Mesenteric fat pad (tissue), 1 donor: ENCODE results near the gene SPOCD1. TPM values are rescaled to one million over a fixed set of nuclear protein-coding genes. Genes with fewer than 3 reads are reported as not detected.

Experiments
- DNase-seq: peaks from one replicate; pipeline ENCODE4 v3.0.0-alpha.2; 2020; ENCODE audit warnings: low spot score
- total RNA-seq: library from RNA; stranded (reverse); fragmentation: NEBNext Ultra II Directional; extraction: Animal tissue kit (Norgen Biotek cat#: 25700); gene quantifications from one replicate; pipeline ENCODE4 v1.2.1, GENCODE V29; 2021
- donor health status: DM: yes; HTN: yes; CAD: no.

Gene SPOCD1
- total RNA-seq, 1 donor from 2014 or later: 9.5 TPM

DNA sequence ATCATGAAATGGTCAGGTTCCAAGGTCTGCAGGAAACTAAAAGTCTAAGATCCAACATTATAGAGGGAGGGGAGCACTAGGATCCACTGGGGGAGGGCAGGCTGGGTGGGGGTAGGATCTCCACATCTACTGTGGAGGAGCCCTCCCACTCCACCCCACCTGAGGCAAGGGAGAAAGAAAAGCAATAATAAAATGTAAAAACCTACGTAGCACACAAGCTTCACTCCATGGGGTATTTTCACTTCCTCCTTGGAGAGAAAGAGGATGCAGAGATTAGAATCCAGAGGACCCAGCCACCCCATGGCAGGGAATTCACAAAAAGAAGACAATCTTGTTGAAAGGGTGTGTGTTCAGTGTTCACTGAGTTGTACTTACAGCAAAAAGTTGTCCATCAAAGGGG lies 14.4 kb downstream of the SPOCD1 start:
- DNase-seq: no peak

- DNase-seq: no peak
These were observed 15.2 kb downstream of the SPOCD1 start for GRCh38 chr1:31800674-31800967.

GRCh38 chr1:31799895-31800673 lies 15.7 kb downstream of the SPOCD1 start:
- peak; percentile 74 for DNase-seq

DNA sequence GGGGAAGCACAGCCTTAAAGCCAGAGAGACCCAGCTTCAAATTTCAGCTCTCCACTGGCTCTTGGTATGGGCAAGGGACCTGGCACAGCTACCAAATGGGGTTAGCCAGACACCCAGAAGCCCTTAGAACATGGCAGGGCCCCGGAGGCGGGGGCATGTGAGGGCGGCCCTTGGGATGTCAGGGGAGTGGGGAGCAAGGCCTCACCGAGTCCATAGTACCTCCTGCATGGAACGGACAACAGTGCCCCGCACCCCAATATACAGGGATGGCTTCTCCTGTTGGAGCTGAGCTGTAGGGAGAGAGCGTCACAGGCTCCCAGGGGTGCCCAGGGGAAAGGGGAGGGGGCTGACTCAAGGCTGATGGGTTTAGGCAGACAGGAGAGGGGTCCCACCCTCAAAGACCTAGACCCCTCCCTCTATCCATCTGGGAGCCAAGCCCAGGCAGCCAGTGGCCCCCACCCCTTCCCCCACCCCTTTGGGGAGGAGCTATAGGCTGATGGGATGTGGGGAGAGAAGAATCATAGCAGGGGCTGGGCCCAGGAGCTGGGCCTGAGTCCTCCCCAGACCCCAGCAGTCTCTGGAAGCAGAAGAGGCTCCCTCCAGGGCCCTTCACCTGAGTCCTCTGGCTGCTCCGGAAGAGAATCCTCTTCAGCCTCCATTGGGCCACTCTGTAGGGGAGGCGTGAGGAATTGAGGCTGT lies 16.5 kb downstream of the SPOCD1 start:
- peak; percentile 65 for DNase-seq

GRCh38 chr1:31798433-31799195 lies 17.2 kb downstream of the SPOCD1 start:
- DNase-seq: peak; percentile 85

DNA sequence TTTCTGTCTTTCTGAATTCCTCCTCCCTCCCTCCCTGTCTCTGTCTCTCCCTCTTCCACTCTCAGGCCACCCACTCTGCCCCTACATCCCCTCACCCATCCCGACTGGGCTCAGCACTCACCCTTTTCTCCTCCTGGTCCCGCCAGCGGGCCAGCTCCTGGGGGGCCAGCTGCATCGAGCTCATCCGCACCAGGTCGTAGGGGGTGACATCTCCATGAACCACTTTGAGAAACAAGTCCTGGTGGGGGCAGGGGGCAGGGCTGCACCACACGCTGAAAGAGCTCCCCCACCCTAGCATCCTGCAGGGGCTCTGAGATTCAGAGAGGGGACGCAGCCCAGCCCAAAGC lies 17.8 kb downstream of the SPOCD1 start:
- DNase-seq: peak; percentile 79

DNA sequence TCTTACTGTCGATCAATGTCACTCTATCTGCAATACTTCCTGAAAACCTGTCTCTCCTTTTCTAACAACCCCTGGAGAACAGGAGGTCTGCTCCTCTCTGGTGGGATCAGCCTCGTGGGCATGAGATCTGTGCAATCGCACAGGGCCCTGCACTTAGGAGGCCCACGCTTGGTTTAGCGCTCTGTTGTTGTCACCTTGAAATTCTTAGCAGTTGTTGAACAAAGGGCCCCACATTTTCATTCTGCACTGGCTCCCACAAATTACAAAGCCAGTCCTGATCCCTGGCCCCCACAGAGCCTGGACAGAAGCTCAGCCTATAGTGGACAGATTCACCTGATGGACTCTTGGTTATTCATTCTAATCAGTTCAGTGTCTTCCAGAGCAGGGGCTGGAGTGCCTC lies 18.6 kb downstream of the SPOCD1 start:
- peak; percentile 59 for DNase-seq

- DNase-seq: peak; percentile 60
These were observed 19.1 kb downstream of the SPOCD1 start for GRCh38 chr1:31796707-31797106.

DNA sequence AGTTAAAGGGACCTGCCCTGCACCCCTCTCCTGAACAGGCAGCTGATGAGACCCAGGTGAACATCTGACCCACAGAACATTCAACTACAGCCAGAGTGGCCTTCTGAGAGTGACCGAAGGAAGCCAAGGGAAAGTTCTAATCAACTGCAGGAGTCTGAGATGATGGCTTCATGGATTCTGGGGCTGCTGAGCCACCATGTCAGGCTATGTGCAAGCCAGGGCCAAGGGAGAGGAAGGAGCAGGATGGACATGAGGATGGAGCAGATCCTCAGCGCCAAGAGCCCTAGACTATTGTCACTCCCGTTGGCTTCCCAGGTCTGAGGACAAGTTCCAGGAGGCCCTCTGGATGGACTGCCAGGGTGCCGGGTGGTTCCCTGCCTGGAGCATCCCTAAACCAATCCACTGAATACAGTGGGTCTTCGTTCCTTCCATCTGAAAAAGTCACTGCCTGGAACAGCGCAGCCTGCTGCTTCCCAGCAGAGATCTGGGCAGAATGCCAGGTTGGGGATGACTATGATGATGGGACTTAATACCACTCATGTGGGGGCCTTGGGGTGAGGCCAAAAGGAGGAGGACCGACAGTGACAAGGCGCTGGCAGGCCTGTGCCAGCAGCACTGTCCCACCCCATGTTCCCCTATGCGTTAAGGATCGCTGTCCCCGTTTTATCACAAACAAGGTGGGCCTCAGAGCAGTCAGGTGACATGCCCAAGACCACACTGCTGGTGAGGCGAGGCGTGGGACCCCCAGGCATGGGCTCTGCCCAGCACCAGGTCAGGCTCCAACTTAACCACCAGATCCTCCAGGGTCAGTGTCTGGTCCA lies 19.8 kb downstream of the SPOCD1 start:
- peak; percentile 78 for DNase-seq

- DNase-seq: peak; percentile 2
These were observed 20.6 kb downstream of the SPOCD1 start for GRCh38 chr1:31795096-31795675.

- DNase-seq: peak; percentile 75
These were observed 22.1 kb downstream of the SPOCD1 start for GRCh38 chr1:31793586-31794285.

- peak; percentile 87 for DNase-seq
These were observed 22.7 kb downstream of the SPOCD1 start for GRCh38 chr1:31793086-31793485.

GRCh38 chr1:31792541-31792940 lies 23.3 kb downstream of the SPOCD1 start:
- DNase-seq: peak; percentile 41

DNA sequence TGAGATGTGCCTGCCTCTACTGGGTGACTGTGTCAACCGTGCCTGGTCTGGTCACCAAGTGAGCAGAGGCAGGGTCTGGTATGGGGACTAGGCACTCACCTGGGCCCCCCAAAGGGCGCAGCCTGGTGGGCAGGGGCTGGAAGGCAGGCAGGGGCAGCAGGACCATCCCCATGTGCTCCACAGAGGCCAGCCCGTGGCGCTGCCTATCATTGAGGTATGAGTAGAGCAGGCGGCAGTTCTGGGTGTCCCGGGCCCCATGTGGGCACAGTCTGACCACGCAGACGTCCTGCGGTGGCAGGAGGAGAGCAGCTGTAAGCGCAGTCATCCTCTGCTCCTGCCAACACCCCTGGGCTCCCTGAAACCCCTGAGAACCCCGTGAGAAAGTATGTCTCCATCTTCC lies 23.7 kb downstream of the SPOCD1 start:
- DNase-seq: peak; percentile 87

GRCh38 chr1:31791131-31791858 lies 24.5 kb downstream of the SPOCD1 start:
- DNase-seq: peak; percentile 88

- DNase-seq: peak; percentile 83
These were observed 25.2 kb downstream of the SPOCD1 start for GRCh38 chr1:31790641-31791091.

DNA sequence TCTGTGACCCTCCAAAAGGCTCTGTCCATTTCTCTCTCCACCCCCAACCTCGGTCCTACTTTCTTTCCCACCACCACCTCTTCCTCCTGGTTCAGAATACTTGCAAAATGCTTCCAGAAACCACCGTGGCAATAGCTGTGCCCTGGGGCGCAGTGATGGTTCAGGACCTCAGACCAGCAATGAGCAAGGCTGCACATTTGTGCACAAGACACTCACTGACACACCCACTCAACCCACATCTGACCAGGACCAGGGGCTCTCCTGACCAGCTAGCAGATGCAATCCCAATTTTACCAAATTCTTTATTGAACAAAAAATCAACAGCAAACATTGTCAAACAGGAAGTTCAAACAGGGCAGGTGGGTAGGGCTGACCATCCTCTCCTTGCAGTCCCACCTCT lies 25.7 kb downstream of the SPOCD1 start:
- DNase-seq: peak; percentile 72

GRCh38 chr1:31789259-31790065 lies 26.4 kb downstream of the SPOCD1 start:
- DNase-seq: peak; percentile 97

- no peak for DNase-seq
These were observed 27.0 kb downstream of the SPOCD1 start for GRCh38 chr1:31788825-31789256.
